ENCODE measurements around the gene TMEM91.
A peak's percentile ranks its signal among the peaks of the same experiment; 100 is the strongest.

TMEM91 gene

GRCh38 chr19:41384351-41384750, 8.0 kb downstream of the TMEM91 start:
- Histone ChIP-seq H3K9ac (ENCODE audit: insufficient read length) (no peak overlapping the region), H3K9me3 (ENCODE audit: low read depth, low read length) (no peaks in the 10 kb centered on the region), H3K27ac (no peak overlapping the region), H3K4me3 (no peak overlapping the region), H3K36me3 (ENCODE audit: insufficient read depth, low read length) (peaks cover 4% of the 10 kb centered on the region; the same call in 1 of the 2 replicates)
- no peak for DNase-seq (ENCODE audit: low read depth, low spot score)
- TF ChIP-seq FOXP2 (optimal IDR thresholded peaks at IDR 0.05; ENCODE audit: control extremely low read depth, extremely low read length, insufficient read depth) (no peak), EZH2 (IDR thresholded peaks at IDR 0.05) (no peak), POLR2AphosphoS5 (IDR thresholded peaks at IDR 0.05; ENCODE audit: borderline replicate concordance, low read depth, low read length) (no peak)

DNA sequence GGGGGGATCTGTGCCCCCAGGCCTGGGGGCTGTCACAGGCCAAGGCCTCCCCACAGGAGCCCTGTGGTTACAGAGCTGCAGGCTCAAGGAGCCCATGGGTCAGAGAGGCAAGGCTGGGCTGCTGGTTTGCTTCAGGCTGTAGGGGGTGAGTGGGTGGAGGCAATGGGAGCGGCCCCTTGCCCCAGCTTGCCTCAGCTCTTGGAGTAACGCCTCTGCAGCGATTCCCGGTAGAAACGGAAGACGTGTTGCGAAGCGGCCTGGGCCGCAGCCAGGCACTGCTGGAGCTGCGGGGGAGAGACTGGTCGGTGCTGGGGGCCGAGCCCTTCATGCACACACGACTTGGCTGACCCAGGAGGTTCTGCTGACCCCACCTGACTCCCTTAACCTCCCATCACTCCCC, 10.1 kb downstream of the TMEM91 start:
- no peak for DNase-seq (ENCODE audit: low read depth, low spot score)
- H3K36me3 ChIP-seq (ENCODE audit: insufficient read depth, low read length), result peaks cover 17% of the 10 kb centered on the region; the same call in 1 of the 2 replicates
- H3K27ac ChIP-seq, result no peak overlapping the region
- H3K9ac ChIP-seq (ENCODE audit: insufficient read length), result no peak overlapping the region
- H3K4me3 ChIP-seq, result no peak overlapping the region
- TF ChIP-seq FOXP2 (optimal IDR thresholded peaks at IDR 0.05; ENCODE audit: control extremely low read depth, extremely low read length, insufficient read depth) (no peak), POLR2AphosphoS5 (IDR thresholded peaks at IDR 0.05; ENCODE audit: borderline replicate concordance, low read depth, low read length) (no peak), EZH2 (IDR thresholded peaks at IDR 0.05) (no peak)
- H3K9me3 ChIP-seq (ENCODE audit: low read depth, low read length), result no peaks in the 10 kb centered on the region

GRCh38 chr19:41391618-41392017, 15.3 kb downstream of the TMEM91 start:
- H3K9me3 ChIP-seq (ENCODE audit: low read depth, low read length), result no peaks in the 10 kb centered on the region
- H3K4me3 ChIP-seq, result no peak overlapping the region
- H3K36me3 ChIP-seq (ENCODE audit: insufficient read depth, low read length), result peaks cover 18% of the 10 kb centered on the region; the same call in 1 of the 2 replicates
- H3K27ac ChIP-seq, result no peak overlapping the region
- H3K9ac ChIP-seq (ENCODE audit: insufficient read length), result no peak overlapping the region
- no peak for TF ChIP-seq POLR2AphosphoS5 (IDR thresholded peaks at IDR 0.05; ENCODE audit: borderline replicate concordance, low read depth, low read length)
- TF ChIP-seq EZH2 (IDR thresholded peaks at IDR 0.05), result no peak
- no peak for TF ChIP-seq FOXP2 (optimal IDR thresholded peaks at IDR 0.05; ENCODE audit: control extremely low read depth, extremely low read length, insufficient read depth)
- DNase-seq (ENCODE audit: low read depth, low spot score), result no peak

- Histone ChIP-seq H3K27ac (no peak overlapping the region), H3K9ac (ENCODE audit: insufficient read length) (no peak overlapping the region), H3K36me3 (ENCODE audit: insufficient read depth, low read length) (peaks cover 18% of the 10 kb centered on the region; the same call in 1 of the 2 replicates), H3K9me3 (ENCODE audit: low read depth, low read length) (no peaks in the 10 kb centered on the region), H3K4me3 (no peak overlapping the region)
- DNase-seq (ENCODE audit: low read depth, low spot score), result no peak
- TF ChIP-seq POLR2AphosphoS5 (IDR thresholded peaks at IDR 0.05; ENCODE audit: borderline replicate concordance, low read depth, low read length), result no peak
- no peak for TF ChIP-seq EZH2 (IDR thresholded peaks at IDR 0.05)
- TF ChIP-seq FOXP2 (optimal IDR thresholded peaks at IDR 0.05; ENCODE audit: control extremely low read depth, extremely low read length, insufficient read depth), result no peak
These were observed 16.4 kb downstream of the TMEM91 start for GRCh38 chr19:41392775-41393174.

DNA sequence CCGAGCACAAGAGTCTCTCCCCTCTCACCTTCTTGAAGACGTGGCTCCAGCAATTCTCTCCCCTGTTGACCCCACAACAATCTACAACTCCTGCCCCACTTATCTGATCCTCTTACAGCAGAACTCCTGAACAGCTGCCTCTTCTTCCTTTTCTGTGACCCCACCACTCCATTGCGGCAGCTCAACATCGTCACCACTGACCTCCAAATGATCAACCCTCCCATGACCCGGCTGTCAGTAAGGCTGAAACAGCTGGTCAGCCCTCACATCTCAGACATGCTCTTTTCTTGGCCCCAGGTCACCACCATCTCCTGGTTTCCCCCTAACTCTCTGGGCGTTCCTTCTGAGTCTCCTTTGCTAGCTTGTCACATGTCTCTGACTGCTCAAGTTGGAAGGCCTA, 19.0 kb downstream of the TMEM91 start:
- H3K4me3 ChIP-seq, result no peak overlapping the region
- no peak for DNase-seq (ENCODE audit: low read depth, low spot score)

DNA sequence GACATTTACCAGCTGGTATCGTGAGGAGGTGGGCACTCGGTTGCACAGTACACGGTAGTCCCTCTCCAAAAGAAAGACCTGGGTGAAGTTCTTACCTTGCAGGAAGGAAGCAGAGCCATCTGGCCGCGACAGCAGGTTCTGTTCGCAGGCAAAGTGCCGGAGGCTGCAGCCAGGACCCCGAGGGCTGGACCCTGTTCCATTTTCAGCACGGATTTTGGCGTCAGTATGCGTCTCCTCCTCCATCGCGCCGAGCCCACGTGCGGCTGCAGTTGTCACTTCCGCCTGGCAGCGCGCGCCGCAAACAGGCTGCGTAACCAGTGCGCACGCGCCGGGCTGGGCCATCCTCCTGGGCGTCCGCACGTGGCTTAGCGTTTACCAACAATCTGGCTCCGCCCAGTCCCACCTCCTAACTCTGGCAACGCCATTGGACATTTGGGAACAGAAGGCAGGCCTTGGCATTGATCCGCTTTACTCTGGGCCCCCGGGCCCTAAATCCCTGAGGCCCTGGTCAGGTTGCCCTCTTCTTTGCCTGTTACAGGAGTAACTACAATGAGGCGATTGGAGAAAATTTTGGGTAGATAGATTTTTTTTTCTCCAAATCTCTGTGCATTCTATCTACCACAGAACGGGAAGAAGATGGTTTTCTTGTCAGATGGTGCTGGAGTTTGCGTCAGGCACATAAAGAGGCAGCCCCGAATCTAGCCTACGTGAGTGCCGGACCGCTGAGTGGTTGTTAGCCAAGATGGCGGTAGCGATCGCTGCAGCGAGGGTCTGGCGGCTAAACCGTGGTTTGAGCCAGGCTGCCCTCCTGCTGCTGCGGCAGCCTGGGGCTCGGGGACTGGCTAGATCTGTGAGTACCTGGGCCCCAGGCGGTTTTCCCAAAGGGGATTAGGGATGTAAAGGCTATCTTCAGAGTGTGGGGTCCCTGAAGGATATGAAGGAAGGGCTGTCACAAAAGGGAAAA, 21.0 kb downstream of the TMEM91 start, which contains the start of the genes BCKDHA and EXOSC5:
Gene BCKDHA, plus strand, starts transcription at position 733 of the 964 bp plus-strand sequence. Its CDS starts 10 bp downstream, at position 743.
Gene EXOSC5, minus strand, starts transcription at position 274 of the 964 bp plus-strand sequence. Its CDS starts 31 bp downstream, at position 243.
- H3K4me3 ChIP-seq, result peak within 1 kb of the TSS; percentile 99
- H3K9me3 ChIP-seq (ENCODE audit: low read depth, low read length), result no peaks in the 10 kb centered on the region
- peak within 1 kb of the TSS; percentile 94 for H3K27ac ChIP-seq
- H3K36me3 ChIP-seq (ENCODE audit: insufficient read depth, low read length), result no peaks in the 10 kb centered on the region
- peak; percentile 99 for DNase-seq (ENCODE audit: low read depth, low spot score)
- TF ChIP-seq POLR2AphosphoS5 (IDR thresholded peaks at IDR 0.05; ENCODE audit: borderline replicate concordance, low read depth, low read length) (peak; percentile 68), EZH2 (IDR thresholded peaks at IDR 0.05) (no peak), FOXP2 (optimal IDR thresholded peaks at IDR 0.05; ENCODE audit: control extremely low read depth, extremely low read length, insufficient read depth) (peak; percentile 91)
- H3K9ac ChIP-seq (ENCODE audit: insufficient read length), result peak within 1 kb of the TSS; percentile 100

More for the DNA sequence above, 19.0 kb downstream of the TMEM91 start:
- H3K9me3 ChIP-seq (ENCODE audit: low read depth, low read length), result no peaks in the 10 kb centered on the region
- TF ChIP-seq EZH2 (IDR thresholded peaks at IDR 0.05) (no peak), FOXP2 (optimal IDR thresholded peaks at IDR 0.05; ENCODE audit: control extremely low read depth, extremely low read length, insufficient read depth) (no peak)
- H3K36me3 ChIP-seq (ENCODE audit: insufficient read depth, low read length), result peaks cover 11% of the 10 kb centered on the region; the same call in 1 of the 2 replicates
- no peak overlapping the region for H3K9ac ChIP-seq (ENCODE audit: insufficient read length)
- H3K27ac ChIP-seq, result no peak overlapping the region

DNA sequence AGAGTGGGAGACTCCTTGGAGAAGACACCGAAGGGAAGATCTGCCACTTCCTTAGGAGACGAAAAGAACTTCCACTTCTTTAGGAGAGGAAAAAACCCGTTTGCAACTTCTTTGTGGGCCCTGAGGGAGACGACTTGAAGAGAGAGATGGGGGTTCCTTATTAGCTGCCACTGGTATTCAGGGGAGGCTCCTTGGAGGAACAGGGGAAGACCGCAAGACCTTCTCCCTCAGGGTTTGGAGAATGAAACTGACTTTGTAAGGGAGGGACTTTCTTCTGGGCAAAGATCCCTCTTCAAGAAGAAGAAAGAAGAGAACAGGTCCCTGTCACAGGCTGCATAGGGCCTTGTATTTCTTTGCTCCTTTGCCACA, 21.7 kb downstream of the TMEM91 start:
- H3K4me3 ChIP-seq, result peak overlapping the region; percentile 99
- H3K9ac ChIP-seq (ENCODE audit: insufficient read length), result peak overlapping the region; percentile 100
- no peak for DNase-seq (ENCODE audit: low read depth, low spot score)
- H3K27ac ChIP-seq, result peak overlapping the region; percentile 94
- TF ChIP-seq POLR2AphosphoS5 (IDR thresholded peaks at IDR 0.05; ENCODE audit: borderline replicate concordance, low read depth, low read length) (no peak), EZH2 (IDR thresholded peaks at IDR 0.05) (no peak), FOXP2 (optimal IDR thresholded peaks at IDR 0.05; ENCODE audit: control extremely low read depth, extremely low read length, insufficient read depth) (no peak)
- H3K9me3 ChIP-seq (ENCODE audit: low read depth, low read length), result no peaks in the 10 kb centered on the region
- H3K36me3 ChIP-seq (ENCODE audit: insufficient read depth, low read length), result no peaks in the 10 kb centered on the region

GRCh38 chr19:41398598-41398997, 22.3 kb downstream of the TMEM91 start:
- peak overlapping the region; percentile 100 for H3K9ac ChIP-seq (ENCODE audit: insufficient read length)
- H3K27ac ChIP-seq, result no peak overlapping the region
- H3K4me3 ChIP-seq, result peak overlapping the region; percentile 99
- no peaks in the 10 kb centered on the region for H3K9me3 ChIP-seq (ENCODE audit: low read depth, low read length)
- no peaks in the 10 kb centered on the region for H3K36me3 ChIP-seq (ENCODE audit: insufficient read depth, low read length)
- no peak for DNase-seq (ENCODE audit: low read depth, low spot score)
- no peak for TF ChIP-seq EZH2 (IDR thresholded peaks at IDR 0.05)
- TF ChIP-seq POLR2AphosphoS5 (IDR thresholded peaks at IDR 0.05; ENCODE audit: borderline replicate concordance, low read depth, low read length), result no peak
- no peak for TF ChIP-seq FOXP2 (optimal IDR thresholded peaks at IDR 0.05; ENCODE audit: control extremely low read depth, extremely low read length, insufficient read depth)
